IgD-negative memory B cell (primary cell): ENCODE data around the gene PSMA4. TPM values are rescaled to one million over a fixed set of nuclear protein-coding genes. Genes with fewer than 3 reads are reported as not detected.
"Not testable (repeated sequence)": the region's sequence is repeated elsewhere in the genome, so short reads cannot be mapped to it uniquely, and the experiment has no call there.

ENCODE experiments used
- H3K27ac Mint-ChIP-seq, 3 donors: one replicate each; pipeline ENCODE4 v1.8.0; 2020 to 2022; ENCODE audit warnings: mild to moderate bottlenecking in 3 of 3, mixed read lengths in 3 of 3, moderate library complexity in 1 of 3
- H3K27me3 Mint-ChIP-seq: one replicate; pipeline ENCODE4 v1.8.0; 2021; ENCODE audit warnings: mixed read lengths
- H3K36me3 Mint-ChIP-seq: one replicate; pipeline ENCODE4 v1.8.0; 2020; ENCODE audit warnings: mild to moderate bottlenecking, mixed read lengths
- H3K4me1 Mint-ChIP-seq, 3 donors: one replicate each; pipeline ENCODE4 v1.8.0; 2020 to 2022; ENCODE audit warnings: mixed read lengths in 3 of 3, mild to moderate bottlenecking in 1 of 3
- H3K4me3 Mint-ChIP-seq, 4 donors: one replicate each; pipeline ENCODE4 v1.8.0; 2020 to 2022; ENCODE audit warnings: mild to moderate bottlenecking in 4 of 4, mixed read lengths in 4 of 4, moderate library complexity in 3 of 4
- H3K9me3 Mint-ChIP-seq, 3 donors: one replicate each; pipeline ENCODE4 v1.8.0; 2020 to 2021; ENCODE audit warnings: mixed read lengths in 3 of 3, mild to moderate bottlenecking in 1 of 3
- polyA plus RNA-seq: library from polyadenylated mRNA; unstranded; fragments of 300-500 nt; fragmentation: Illumina TruSeq; gene quantifications from one replicate; pipeline ENCODE4 v1.2.3, GENCODE V29; 2021

PSMA4 gene
- 169 TPM for polyA plus RNA-seq

DNA sequence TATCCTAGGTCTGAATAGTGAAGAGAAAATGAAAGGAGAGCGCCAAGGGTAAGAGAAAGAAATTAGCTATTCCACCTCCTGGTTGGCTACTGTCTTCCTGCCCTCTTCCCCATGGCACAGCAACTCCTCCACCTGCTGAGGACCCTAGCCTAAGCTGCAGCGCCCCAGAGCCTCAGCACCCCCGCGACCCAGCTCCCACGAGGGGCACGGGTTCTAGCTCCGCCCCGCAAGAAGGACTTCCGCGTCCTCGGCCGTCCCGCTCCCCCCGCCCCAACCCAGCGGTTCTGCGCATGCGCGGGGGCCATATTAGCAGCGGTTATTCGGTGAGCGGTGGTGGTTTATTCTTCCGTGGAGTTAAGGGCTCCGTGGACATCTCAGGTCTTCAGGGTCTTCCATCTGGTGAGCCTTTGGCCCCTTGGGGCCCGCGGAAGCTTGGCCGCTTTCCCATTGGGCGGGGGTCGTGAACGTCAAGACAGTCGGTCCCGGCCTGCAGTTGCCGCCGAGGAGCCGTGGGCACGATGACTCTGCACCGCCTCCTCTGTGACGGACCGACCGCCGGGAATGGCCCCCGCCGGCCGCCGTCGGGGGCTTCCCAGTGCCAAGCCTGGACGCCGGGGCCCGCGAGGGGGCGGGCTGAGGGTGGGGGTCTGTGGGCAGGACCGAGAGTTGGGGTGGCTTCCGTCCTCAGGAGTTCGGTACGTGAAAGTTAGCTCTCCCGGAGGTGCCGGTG lies at the start of gene PSMA4:
Gene PSMA4, plus strand, starts transcription at position 304 of the 730 bp plus-strand sequence. CDS start 1,484 bp downstream, outside the sequence.
- peak within 1 kb of the TSS; percentile 89 to 100 (median 99) for H3K27ac Mint-ChIP-seq
- H3K4me3 Mint-ChIP-seq, result peak within 1 kb of the TSS; percentile 89 to 100 (median 94)
- H3K36me3 Mint-ChIP-seq, result peaks cover 2% of the 10 kb centered on the region
- no peaks in the 10 kb centered on the region for H3K27me3 Mint-ChIP-seq
- H3K9me3 Mint-ChIP-seq, result no peaks in the 10 kb centered on the region
- H3K4me1 Mint-ChIP-seq, result peaks cover 12 to 30% (median 21%) of the 10 kb centered on the region in 3 donors

DNA sequence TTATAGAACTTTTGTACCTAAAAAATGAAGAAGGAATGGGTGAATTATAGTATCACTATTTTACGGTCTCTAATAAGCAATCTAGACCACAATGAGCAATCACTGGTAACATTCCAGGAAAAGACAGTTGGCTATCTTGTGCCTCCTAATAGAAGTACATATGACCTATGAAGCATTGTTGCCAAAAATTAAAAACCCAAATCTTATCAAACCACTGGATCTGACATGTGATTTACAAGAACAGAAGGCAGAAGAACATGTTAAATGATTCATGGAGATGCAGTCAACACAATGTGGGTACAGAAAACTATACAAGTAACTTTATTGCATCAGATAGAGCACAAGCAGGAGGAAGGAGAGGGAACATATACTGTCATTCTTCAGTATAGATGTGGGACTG lies 47.4 kb upstream of the PSMA4 start:
- H3K4me1 Mint-ChIP-seq, result no peaks in the 10 kb centered on the region
- no peak overlapping the region for H3K4me3 Mint-ChIP-seq
- no peak overlapping the region for H3K27ac Mint-ChIP-seq
- peaks cover 27% of the 10 kb centered on the region for H3K36me3 Mint-ChIP-seq
- no peaks in the 10 kb centered on the region for H3K9me3 Mint-ChIP-seq
- H3K27me3 Mint-ChIP-seq, result no peaks in the 10 kb centered on the region

GRCh38 chr15:78501857-78502256 lies 38.4 kb upstream of the PSMA4 start:
- no peak overlapping the region for H3K27ac Mint-ChIP-seq

DNA sequence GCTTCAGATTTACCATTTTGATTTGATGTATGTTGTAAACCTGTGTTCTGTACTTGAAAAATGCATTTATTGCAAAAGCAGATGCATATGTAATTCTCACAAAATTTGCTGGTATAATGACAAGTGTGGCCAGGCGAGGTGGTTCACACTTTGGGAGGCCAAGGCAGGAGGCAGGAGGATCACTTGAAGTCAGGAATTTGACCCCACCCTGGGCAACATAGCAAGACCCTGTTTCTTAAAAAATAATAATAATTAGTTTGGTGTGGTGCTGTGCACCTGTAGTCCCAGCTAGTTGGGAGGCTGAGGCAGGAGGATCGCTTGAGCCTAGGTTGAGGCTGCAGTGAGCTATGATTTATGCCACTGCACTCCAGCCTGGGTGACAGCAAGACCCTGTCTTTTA lies 37.6 kb upstream of the PSMA4 start:
- H3K4me1 Mint-ChIP-seq, result peaks cover 7 to 11% (median 8%) of the 10 kb centered on the region in 3 donors
- H3K9me3 Mint-ChIP-seq, result no peaks in the 10 kb centered on the region
- peak overlapping the region in 1 of 4 donors; percentile 46 for H3K4me3 Mint-ChIP-seq
- H3K36me3 Mint-ChIP-seq, result peaks cover 12% of the 10 kb centered on the region
- no peak overlapping the region for H3K27ac Mint-ChIP-seq
- H3K27me3 Mint-ChIP-seq, result peaks cover under 1% of the 10 kb centered on the region

More at GRCh38 chr15:78501857-78502256, 38.4 kb upstream of the PSMA4 start:
- Mint-ChIP-seq H3K4me1 (peaks cover 4 to 6% (median 5%) of the 10 kb centered on the region in 3 donors), H3K9me3 (no peaks in the 10 kb centered on the region), H3K4me3 (no peak overlapping the region), H3K36me3 (peaks cover 16% of the 10 kb centered on the region), H3K27me3 (no peaks in the 10 kb centered on the region)

DNA sequence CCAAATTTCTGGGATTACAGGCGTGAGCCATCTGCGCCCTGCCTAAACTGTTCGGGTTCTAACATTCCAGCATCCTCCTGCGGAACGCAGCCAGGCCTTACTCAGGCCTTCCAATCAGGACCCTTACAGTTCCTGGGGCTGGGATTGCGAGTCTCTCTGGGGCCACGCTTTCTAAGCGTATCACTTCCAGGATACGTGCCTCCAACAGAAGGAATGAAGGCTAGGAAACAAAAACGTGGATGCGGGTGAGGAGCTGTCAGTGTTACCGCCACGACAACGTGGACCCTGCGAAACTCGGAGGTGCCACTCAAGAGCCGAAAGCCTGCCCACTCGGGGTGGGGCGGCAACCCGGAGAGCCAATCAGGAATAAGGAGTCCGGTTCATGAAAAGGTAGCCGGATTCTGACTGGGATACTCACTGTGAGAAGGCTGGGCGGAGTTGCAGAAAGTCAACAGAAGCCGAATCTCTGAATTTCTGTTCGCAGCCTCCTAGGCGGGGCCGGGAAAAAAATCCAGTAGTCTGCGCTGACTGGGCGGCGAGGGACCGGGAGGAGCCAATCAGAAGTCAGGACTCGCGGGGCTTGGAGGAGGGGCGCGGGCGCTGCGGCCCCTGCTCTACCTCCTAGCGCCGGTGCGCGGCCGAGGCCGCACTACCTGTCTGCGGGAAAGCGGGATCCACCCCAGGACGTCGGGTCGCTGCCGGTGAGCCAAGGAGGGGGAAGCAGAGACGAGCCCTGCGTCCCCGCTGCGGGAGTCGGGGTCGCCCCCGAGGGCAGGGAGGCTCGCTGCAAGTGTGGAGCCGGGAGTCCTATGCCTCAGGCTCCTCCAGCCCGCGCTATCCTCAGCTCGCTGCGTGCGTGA lies 33.0 kb upstream of the PSMA4 start, which contains the start of gene HYKK:
Gene HYKK, plus strand, starts transcription at position 607 of the 860 bp plus-strand sequence. CDS start 5,512 bp downstream, outside the sequence.
- Mint-ChIP-seq H3K27me3 (peaks cover 6% of the 10 kb centered on the region), H3K4me3 (peak within 1 kb of the TSS; percentile 90 to 94 (median 92)), H3K9me3 (no peaks in the 10 kb centered on the region), H3K4me1 (peaks cover 11 to 13% (median 13%) of the 10 kb centered on the region in 3 donors), H3K36me3 (no peaks in the 10 kb centered on the region), H3K27ac (peak within 1 kb of the TSS in 2 of 3 donors; percentile 24 to 71)

DNA sequence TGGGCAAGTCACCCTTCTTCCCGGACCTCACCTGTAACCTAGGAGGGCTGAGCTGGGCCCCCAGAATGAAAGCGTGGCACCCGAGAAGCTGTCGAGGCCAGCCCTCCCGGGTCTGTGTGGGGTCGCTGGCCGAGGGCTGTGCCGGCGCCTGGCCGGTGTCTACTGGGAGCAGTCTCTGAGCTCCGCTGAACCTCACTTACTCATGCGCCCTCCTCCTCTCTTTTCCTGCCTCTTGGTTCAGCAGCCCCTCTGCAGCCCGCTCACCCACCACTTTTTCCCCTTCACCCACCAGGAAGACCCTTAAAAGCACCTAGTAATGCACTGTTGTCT lies 32.4 kb upstream of the PSMA4 start:
- Mint-ChIP-seq H3K9me3 (no peaks in the 10 kb centered on the region), H3K27me3 (peaks cover 6% of the 10 kb centered on the region), H3K27ac (no peak overlapping the region), H3K4me1 (peaks cover 11 to 13% (median 13%) of the 10 kb centered on the region in 3 donors), H3K36me3 (no peaks in the 10 kb centered on the region), H3K4me3 (peak overlapping the region; percentile 90 to 94 (median 92))

DNA sequence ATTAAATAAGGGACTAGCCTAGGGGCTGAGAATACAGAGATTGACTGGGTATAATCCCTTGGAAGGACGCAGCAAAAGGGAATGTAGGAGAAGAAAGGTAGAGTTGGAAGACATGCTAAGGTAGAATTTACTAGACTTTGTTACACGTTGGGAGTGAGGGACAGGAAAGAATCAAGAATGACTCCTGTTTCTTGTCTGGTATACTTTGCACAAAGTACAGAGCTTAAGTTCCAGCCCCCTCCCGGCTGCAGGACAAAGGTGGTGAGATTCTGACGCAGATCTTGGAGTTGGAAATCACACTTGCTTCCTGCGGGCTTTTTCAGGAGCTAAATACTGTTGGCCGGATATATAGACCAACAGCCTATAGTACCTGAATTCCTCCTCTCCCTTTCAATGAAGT lies 32.0 kb upstream of the PSMA4 start:
- Mint-ChIP-seq H3K27ac (no peak overlapping the region), H3K9me3 (no peaks in the 10 kb centered on the region), H3K36me3 (no peaks in the 10 kb centered on the region), H3K4me3 (peak overlapping the region; percentile 90 to 94 (median 92)), H3K27me3 (peaks cover 6% of the 10 kb centered on the region), H3K4me1 (peaks cover 11 to 13% (median 13%) of the 10 kb centered on the region in 3 donors)

DNA sequence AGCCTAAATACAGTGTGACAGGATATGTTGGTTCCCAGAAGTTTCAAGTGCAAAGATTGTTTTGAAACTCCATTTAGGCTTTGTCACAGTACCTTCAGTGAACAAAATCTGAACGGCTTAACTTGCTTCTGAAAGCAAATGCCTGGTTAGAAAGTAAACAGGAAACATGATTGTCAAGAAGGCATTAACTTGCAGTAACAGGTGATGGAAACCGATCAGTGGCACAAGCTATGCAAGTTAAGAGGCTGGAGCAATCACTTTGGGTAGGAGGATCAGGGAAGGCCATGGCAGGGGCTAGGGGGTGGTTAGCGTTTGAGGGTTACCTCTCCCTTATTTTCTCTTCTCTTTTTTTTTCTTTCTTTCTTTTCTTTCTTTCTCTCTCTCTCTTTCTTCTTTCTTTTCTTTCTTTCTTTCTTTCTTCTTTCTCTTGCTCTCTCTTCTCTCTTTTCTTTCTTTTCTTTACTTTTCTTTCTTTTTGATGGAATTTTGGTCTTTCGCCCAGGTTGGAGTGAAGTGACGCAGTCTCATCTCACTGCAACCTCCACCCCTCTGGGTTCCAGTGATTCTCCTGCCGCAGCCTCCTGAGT lies 30.4 kb upstream of the PSMA4 start:
- Mint-ChIP-seq H3K4me1 (peaks cover 11 to 13% (median 13%) of the 10 kb centered on the region in 3 donors), H3K27ac (no peak overlapping the region), H3K9me3 (no peaks in the 10 kb centered on the region), H3K27me3 (peaks cover 6% of the 10 kb centered on the region), H3K4me3 (peak overlapping the region in 2 of 4 donors; percentile 16 to 28), H3K36me3 (no peaks in the 10 kb centered on the region)

GRCh38 chr15:78520035-78520434 lies 20.2 kb upstream of the PSMA4 start:
- H3K27me3 Mint-ChIP-seq, H3K27ac Mint-ChIP-seq, H3K9me3 Mint-ChIP-seq, H3K36me3 Mint-ChIP-seq, H3K4me1 Mint-ChIP-seq, H3K4me3 Mint-ChIP-seq: not testable (repeated sequence)

DNA sequence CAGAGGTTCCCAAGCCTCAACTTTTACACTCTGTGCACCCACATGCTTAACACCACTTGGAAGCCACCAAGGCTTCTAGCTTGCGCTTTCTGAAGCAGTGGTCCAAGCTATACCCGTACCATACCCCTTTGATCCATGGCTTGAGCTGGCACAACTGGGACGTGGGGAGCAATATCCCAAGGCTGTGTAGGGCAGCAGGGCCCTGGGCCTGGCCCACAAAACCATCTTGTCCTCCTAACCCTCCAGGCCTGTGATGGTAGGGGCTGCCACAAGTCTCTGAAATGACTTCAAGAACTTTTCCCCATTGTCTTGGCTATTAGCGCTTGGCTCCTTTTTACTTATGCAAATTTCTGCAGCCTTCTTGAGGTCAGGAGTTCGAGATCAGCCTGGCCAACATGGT lies 16.0 kb upstream of the PSMA4 start:
- H3K27ac Mint-ChIP-seq, result no peak overlapping the region
- peaks cover 0 to 4% (median 0%) of the 10 kb centered on the region in 3 donors for H3K9me3 Mint-ChIP-seq
- peaks cover 0 to 2% (median 1%) of the 10 kb centered on the region in 3 donors for H3K4me1 Mint-ChIP-seq
- peaks cover 1% of the 10 kb centered on the region for H3K27me3 Mint-ChIP-seq
- H3K36me3 Mint-ChIP-seq, result no peaks in the 10 kb centered on the region
- H3K4me3 Mint-ChIP-seq, result no peak overlapping the region

GRCh38 chr15:78527325-78527724 lies 12.9 kb upstream of the PSMA4 start:
- Mint-ChIP-seq H3K9me3 (peaks cover 0 to 4% (median 0%) of the 10 kb centered on the region in 3 donors), H3K27ac (no peak overlapping the region), H3K4me1 (peaks cover 0 to 2% (median 1%) of the 10 kb centered on the region in 3 donors)

GRCh38 chr15:78533331-78533730 lies 6.9 kb upstream of the PSMA4 start:
- H3K36me3 Mint-ChIP-seq, result peaks cover 2% of the 10 kb centered on the region
- no peaks in the 10 kb centered on the region for H3K9me3 Mint-ChIP-seq
- no peak overlapping the region for H3K4me3 Mint-ChIP-seq
- H3K4me1 Mint-ChIP-seq, result peaks cover 0 to 2% (median 0%) of the 10 kb centered on the region in 3 donors
- H3K27me3 Mint-ChIP-seq, result peaks cover 1% of the 10 kb centered on the region
- no peak overlapping the region for H3K27ac Mint-ChIP-seq

More at GRCh38 chr15:78527325-78527724, 12.9 kb upstream of the PSMA4 start:
- H3K27me3 Mint-ChIP-seq, result peaks cover 1% of the 10 kb centered on the region
- H3K36me3 Mint-ChIP-seq, result no peaks in the 10 kb centered on the region
- peak overlapping the region in 1 of 4 donors; percentile 46 for H3K4me3 Mint-ChIP-seq

GRCh38 chr15:78536134-78536533 lies 4.1 kb upstream of the PSMA4 start:
- H3K4me3 Mint-ChIP-seq, result no peak overlapping the region
- H3K36me3 Mint-ChIP-seq, result peaks cover 2% of the 10 kb centered on the region
- H3K4me1 Mint-ChIP-seq, result peaks cover 4 to 15% (median 4%) of the 10 kb centered on the region in 3 donors
- H3K27ac Mint-ChIP-seq, result no peak overlapping the region
- H3K27me3 Mint-ChIP-seq, result no peaks in the 10 kb centered on the region
- no peaks in the 10 kb centered on the region for H3K9me3 Mint-ChIP-seq

DNA sequence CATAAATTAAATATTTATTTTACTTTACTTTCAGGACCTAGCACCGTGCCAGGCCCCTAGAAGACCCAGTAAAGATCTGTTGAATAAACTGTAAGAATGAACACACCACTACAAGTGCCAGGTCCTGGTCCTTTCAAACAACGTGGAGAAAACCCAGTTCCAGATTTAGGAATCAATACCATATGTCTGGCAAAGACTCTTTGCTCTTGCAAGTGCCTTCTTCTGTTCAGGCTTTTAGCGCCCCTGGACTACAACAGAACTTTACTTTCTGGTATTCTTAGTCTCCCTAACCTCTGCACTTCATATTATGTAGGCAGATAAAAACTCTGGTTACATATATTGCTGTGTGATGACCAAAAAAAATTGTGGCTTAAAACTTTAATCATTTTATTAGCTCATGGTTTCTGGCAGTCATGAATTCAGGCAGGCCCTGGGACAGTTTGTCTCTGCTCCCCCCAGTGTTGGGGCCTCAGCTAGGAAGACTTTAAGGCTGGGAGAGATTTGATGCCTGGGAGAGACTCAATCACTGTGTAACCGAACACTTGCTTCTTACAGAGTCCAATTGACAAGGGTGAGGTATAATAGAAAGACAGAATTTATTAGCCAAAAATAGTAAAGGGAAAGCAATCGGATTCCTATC lies 2.9 kb upstream of the PSMA4 start:
- peaks cover 10 to 26% (median 15%) of the 10 kb centered on the region in 3 donors for H3K4me1 Mint-ChIP-seq
- peak overlapping the region in 1 of 4 donors; percentile 84 for H3K4me3 Mint-ChIP-seq
- no peaks in the 10 kb centered on the region for H3K27me3 Mint-ChIP-seq
- H3K36me3 Mint-ChIP-seq, result peaks cover 4% of the 10 kb centered on the region
- peak overlapping the region in 1 of 3 donors; percentile 67 for H3K27ac Mint-ChIP-seq
- no peaks in the 10 kb centered on the region for H3K9me3 Mint-ChIP-seq
